ENCODE results near the gene CSTA. TPM values are rescaled to one million over a fixed set of nuclear protein-coding genes. Genes with fewer than 3 reads are reported as not detected.

Gene CSTA
- total RNA-seq, 2 experiments from 2014 or later = not detected

DNA sequence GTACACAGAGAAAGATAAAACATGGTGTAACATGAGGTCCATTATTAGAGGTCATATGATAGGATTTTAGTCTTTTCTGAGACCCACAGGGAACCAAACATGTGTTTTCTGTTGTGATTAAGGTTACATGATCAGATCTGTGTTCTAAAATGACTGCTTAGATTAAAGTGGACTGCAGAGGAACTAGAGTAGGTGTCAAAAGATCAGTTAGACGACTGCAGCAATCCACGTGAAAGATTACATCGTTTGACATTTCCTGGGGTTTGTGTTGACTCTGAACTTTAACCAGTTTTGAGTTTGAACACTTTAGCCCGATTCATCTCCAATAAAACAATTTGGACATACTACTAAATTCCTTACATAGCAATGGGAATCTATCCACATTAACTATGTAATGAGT is 52.9 kb downstream of the CSTA start:
- CTCF ChIA-PET = interaction anchor here (1.3 kb wide), 1 partner anchor 12 kb away, joined by 3 read pairs; no protein-coding TSS in a partner anchor
- H3K27ac Mint-ChIP-seq = peak overlapping the region; percentile 69
- H3K4me1 Mint-ChIP-seq = peaks cover 51% of the 10 kb centered on the region
- no peaks in the 10 kb centered on the region for H3K27me3 Mint-ChIP-seq
- DNase-seq (peak; percentile 30), ATAC-seq (peak; percentile 71)
- POLR2A ChIA-PET = no interaction called here
- intact Hi-C loops (cut with DNase I, micrococcal nuclease) = no loop called here
- H3K4me3 Mint-ChIP-seq = no peak overlapping the region
- peaks cover 49% of the 10 kb centered on the region for H3K36me3 Mint-ChIP-seq (ENCODE audit: low read depth)
- no peaks in the 10 kb centered on the region for H3K9me3 Mint-ChIP-seq (ENCODE audit: low read depth)

DNA sequence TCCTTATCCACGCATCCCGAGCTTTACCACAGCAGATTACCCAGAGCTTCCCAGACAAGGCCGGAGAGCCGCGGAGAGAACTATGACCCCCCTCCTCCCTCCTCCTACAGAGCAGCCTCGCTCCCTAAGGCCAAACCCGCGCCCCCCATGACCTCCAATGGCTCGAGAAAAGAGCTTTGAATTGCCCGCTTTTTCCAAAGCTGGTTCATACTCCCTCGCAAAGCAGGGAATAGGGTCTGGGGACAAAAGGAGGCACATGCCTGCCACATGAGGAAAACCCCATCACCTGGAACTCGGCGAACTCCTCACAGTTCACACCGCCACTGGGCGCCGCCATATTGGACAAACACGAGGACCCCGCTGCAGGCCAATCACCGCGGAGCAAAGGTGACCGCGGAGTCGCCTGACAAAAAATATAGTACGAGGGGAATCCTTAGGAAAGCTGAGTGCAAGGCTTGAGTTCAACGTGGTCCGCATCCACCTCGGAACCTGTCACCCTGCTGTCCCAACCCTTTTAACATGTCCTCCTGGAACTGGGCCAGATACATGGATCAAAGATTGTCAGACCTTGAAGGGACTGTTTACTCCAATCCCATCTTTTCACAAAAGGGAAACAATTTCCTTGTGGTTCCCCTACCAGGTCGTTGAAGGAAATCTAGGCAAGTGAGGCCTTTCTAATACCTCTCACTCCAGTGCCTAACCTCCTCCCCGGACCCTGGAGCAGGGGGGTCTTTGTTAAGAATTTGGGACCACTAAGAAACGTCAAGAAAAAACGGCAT is 58.0 kb downstream of the CSTA start, which contains the start of gene MIX23:
TSS of gene MIX23 (minus strand) at position 344 of the 779 bp plus-strand sequence. CDS start at position 337, 7 bp downstream.
- DNase-seq (peak; percentile 93), ATAC-seq (peak; percentile 55)
- no peaks in the 10 kb centered on the region for H3K27me3 Mint-ChIP-seq
- POLR2A ChIA-PET = interaction anchor here (0.5 to 2.9 kb wide), 4 partner anchors 15 to 501 kb away, joined by 3 to 19 read pairs (median 4); partner anchors contain the start of gene WDR5B
- intact Hi-C loops (cut with DNase I, micrococcal nuclease) = loop anchor here (1.0 to 10.0 kb wide), 10 partner anchors 282 to 1640 kb away; partner anchors contain the start of genes SLC49A4 (in 2 of the 2), GOLGB1 (in 1 of the 2), GTF2E1 (in 1 of the 2) and HACD2 (in 1 of the 2)
- H3K4me1 Mint-ChIP-seq = peaks cover 69% of the 10 kb centered on the region
- H3K27ac Mint-ChIP-seq = peak within 1 kb of the TSS; percentile 98
- no peaks in the 10 kb centered on the region for H3K9me3 Mint-ChIP-seq (ENCODE audit: low read depth)
- H3K36me3 Mint-ChIP-seq (ENCODE audit: low read depth) = peaks cover 36% of the 10 kb centered on the region
- CTCF ChIA-PET = interaction anchor here (0.6 to 3.8 kb wide), 10 partner anchors 8 to 837 kb away, joined by 3 to 29 read pairs (median 4); partner anchors contain the start of genes PARP14 and POLQ
- peak within 1 kb of the TSS; percentile 92 for H3K4me3 Mint-ChIP-seq

DNA sequence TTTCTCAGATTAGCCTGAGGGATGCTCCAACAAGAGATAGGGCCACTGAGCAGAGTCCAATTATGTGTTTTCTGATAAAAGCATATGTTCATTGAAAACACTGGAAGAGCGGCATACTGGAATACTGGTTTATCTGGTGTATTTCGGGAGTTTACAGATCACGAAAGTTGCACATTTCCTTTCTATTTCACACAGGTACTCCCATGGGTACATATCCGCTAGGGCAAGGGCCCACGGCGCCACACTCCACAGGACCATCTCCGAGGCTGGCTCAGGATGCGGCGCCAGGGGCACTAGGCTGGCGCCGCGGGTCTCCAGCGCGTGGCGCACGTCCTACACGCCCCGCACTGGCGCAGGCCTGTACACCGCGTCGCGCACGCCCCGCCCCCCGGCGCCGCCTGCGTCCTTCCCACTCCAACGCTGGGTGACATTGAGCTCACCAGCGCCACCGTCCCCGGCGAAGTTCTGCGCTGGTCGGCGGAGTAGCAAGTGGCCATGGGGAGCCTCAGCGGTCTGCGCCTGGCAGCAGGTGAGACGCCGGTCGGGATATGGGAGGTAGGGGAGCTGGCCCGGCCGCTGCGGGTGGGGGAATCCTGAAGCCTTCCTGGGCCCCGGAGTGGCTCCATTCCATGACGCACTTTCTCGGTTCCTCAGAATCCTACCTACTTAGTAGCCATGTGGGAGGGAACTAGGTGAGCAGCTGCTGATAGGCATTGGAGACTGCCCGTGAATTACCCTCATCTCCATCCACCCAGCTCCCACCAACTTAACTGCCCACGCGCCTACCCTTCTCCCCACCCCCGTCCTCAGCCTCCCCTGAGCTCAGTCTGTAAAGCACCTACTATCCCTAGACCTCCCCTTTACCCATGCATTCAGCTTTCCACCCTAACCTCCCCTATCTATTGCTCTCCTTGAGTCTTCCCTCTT is 59.0 kb downstream of the CSTA start, which contains the start of gene FAM162A:
TSS of gene FAM162A (plus strand) at position 412 of the 927 bp plus-strand sequence. CDS start at position 496, 84 bp downstream.
- ATAC-seq = peak; percentile 91
- Mint-ChIP-seq H3K27ac (peak within 1 kb of the TSS; percentile 98), H3K27me3 (no peaks in the 10 kb centered on the region), H3K9me3 (ENCODE audit: low read depth) (no peaks in the 10 kb centered on the region), H3K4me1 (peaks cover 66% of the 10 kb centered on the region), H3K36me3 (ENCODE audit: low read depth) (peaks cover 32% of the 10 kb centered on the region), H3K4me3 (peak within 1 kb of the TSS; percentile 92)
- CTCF ChIA-PET = interaction anchor here (0.6 to 3.8 kb wide), 25 partner anchors 9 to 838 kb away, joined by 3 to 29 read pairs (median 3); partner anchors contain the start of genes KPNA1, POLQ and WDR5B
- POLR2A ChIA-PET = interaction anchor here (0.5 to 2.9 kb wide), 9 partner anchors 9 to 1923 kb away, joined by 3 to 19 read pairs (median 3); partner anchors contain the start of genes KPNA1 and WDR5B
- DNase-seq = peak; percentile 97
- intact Hi-C loops (cut with DNase I, micrococcal nuclease) = loop anchor here (1.0 to 10.0 kb wide), 17 partner anchors 19 to 1641 kb away; partner anchors contain the start of genes SLC49A4 (in 2 of the 2), WDR5B (in 2 of the 2), DTX3L (in 1 of the 2) and EAF2 (in 1 of the 2)

DNA sequence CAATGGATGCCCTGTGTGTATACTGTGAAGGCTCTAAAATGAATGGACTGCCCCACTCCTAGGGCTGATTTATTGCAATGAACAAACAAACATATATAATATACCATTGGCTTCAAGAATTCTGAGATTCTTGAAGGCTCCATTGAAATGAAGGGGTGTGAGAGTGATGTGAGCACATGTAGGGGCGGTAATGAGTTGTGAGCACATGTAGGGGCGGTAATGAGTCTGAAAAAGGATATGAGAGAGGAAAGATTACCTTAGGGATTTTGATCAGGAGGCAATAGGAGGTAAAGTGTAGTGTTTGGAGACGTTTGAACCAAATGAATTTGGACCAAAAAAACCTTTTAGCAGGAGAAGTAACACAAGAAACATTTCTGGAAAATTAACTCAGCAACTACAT is 62.7 kb downstream of the CSTA start:
- Mint-ChIP-seq H3K36me3 (ENCODE audit: low read depth) (peaks cover 13% of the 10 kb centered on the region), H3K27me3 (no peaks in the 10 kb centered on the region), H3K4me1 (peaks cover 36% of the 10 kb centered on the region), H3K27ac (peak overlapping the region; percentile 5), H3K9me3 (ENCODE audit: low read depth) (no peaks in the 10 kb centered on the region), H3K4me3 (no peak overlapping the region)
- DNase-seq (no peak), ATAC-seq (no peak)
- intact Hi-C loops (cut with DNase I, micrococcal nuclease) = loop anchor here in 1 of 2 experiments (10.0 kb wide), 2 partner anchors 407 to 843 kb away; partner anchors contain the start of genes HSPBAP1, POLQ and SLC49A4
- ChIA-PET CTCF (no interaction called here), POLR2A (no interaction called here)

DNA sequence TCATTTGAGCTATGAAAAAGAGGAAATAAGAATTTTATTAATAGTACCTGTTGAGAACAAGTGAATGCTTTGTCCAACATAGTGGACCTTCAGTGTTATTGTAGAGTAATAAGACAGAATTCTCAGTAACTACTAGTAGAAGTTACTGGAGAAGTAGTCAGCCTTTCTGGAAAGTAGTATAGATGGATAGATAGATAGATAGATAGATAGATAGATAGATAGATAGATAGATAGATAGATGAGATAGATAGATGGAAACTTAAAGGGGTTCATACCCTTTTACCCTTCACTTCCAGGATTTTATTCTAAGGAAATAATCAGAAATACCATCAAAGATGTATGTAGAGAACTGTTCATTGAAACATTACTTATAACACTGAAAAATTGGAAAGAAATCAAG is 64.1 kb downstream of the CSTA start:
- Mint-ChIP-seq H3K27ac (no peak overlapping the region), H3K9me3 (ENCODE audit: low read depth) (no peaks in the 10 kb centered on the region), H3K36me3 (ENCODE audit: low read depth) (peaks cover 12% of the 10 kb centered on the region), H3K4me1 (peaks cover 36% of the 10 kb centered on the region), H3K4me3 (no peak overlapping the region), H3K27me3 (no peaks in the 10 kb centered on the region)
- no peak for ATAC-seq
- intact Hi-C loops (cut with DNase I, micrococcal nuclease) = loop anchor here in 1 of 2 experiments (10.0 kb wide), 2 partner anchors 406 to 844 kb away; partner anchors contain the start of genes HSPBAP1, POLQ and SLC49A4
- DNase-seq = no peak
- ChIA-PET POLR2A (no interaction called here), CTCF (interaction anchor here (0.7 to 1.9 kb wide), 4 partner anchors 19 to 290 kb away, joined by 3 to 5 read pairs (median 3); partner anchors contain the start of gene WDR5B)

DNA sequence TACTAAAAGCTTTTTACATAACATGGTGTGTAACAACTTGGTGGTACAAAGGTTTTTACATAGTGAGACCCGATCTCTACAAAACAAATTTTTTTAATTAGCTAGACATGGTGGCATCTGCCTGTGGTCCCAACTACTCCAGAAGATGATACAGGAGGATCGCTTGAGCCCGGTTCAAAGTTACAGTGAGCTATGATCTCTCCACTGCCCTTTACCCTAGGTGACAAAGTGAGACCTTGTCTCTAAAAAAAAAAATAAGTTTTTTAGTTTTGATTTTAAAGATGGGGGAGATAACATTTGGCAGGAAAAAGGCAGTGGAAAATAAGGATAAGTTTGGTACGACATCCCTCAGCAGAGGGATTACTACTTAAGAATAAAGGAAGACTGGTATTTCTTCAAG is 64.8 kb downstream of the CSTA start:
- ATAC-seq (no peak), DNase-seq (no peak)
- CTCF ChIA-PET = interaction anchor here (1.2 to 1.9 kb wide), 3 partner anchors 18 to 289 kb away, joined by 3 to 5 read pairs (median 3); partner anchors contain the start of gene WDR5B
- Mint-ChIP-seq H3K27me3 (no peaks in the 10 kb centered on the region), H3K9me3 (ENCODE audit: low read depth) (no peaks in the 10 kb centered on the region), H3K4me1 (peaks cover 33% of the 10 kb centered on the region), H3K36me3 (ENCODE audit: low read depth) (peaks cover 14% of the 10 kb centered on the region), H3K4me3 (no peak overlapping the region), H3K27ac (no peak overlapping the region)
- POLR2A ChIA-PET = no interaction called here
- intact Hi-C loops (cut with DNase I, micrococcal nuclease) = loop anchor here (5.0 to 10.0 kb wide), 3 partner anchors 142 to 845 kb away; partner anchors contain the start of genes HSPBAP1 (in 1 of the 2), POLQ (in 1 of the 2) and SLC49A4 (in 1 of the 2)

DNA sequence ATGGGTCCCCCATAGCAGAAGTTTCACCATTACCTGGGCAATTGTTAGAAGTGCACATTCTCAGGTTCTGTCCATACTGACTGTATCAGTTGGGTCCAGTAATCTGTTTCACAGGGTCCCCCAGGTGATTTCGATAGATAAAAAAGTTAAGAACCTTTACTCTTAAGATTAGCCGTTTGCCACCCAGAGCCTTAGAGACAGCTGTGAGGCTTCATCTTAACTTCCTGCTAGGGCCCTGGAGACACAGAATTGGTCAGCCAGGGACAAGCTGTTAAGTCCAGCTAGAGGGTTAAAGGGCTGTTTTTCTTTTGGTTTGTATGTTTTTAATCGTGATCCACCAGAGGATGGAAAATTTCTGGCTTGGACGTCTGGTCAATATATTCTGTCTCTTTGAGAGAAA is 65.6 kb downstream of the CSTA start:
- intact Hi-C loops (cut with DNase I, micrococcal nuclease) = loop anchor here in 1 of 2 experiments (5.0 kb wide), 1 partner anchor 142 kb away; no protein-coding TSS in a partner anchor
- peaks cover 37% of the 10 kb centered on the region for H3K4me1 Mint-ChIP-seq
- H3K27me3 Mint-ChIP-seq = no peaks in the 10 kb centered on the region
- H3K9me3 Mint-ChIP-seq (ENCODE audit: low read depth) = no peaks in the 10 kb centered on the region
- no peak overlapping the region for H3K27ac Mint-ChIP-seq
- peaks cover 16% of the 10 kb centered on the region for H3K36me3 Mint-ChIP-seq (ENCODE audit: low read depth)
- POLR2A ChIA-PET = no interaction called here
- DNase-seq = no peak
- CTCF ChIA-PET = interaction anchor here (1.1 to 1.5 kb wide), 2 partner anchors 8 to 26 kb away, joined by 3 to 4 read pairs; partner anchors contain the start of gene MIX23
- H3K4me3 Mint-ChIP-seq = no peak overlapping the region
- ATAC-seq = no peak

Other genes starting within 250 kb of the CSTA start
- under 1 TPM; 0.05 TPM for gene CASR, start 141.6 kb upstream of the CSTA start, total RNA-seq
- gene MIX23, start 58.0 kb downstream of the CSTA start, total RNA-seq = 100 to 1,000 TPM; 148 to 250 TPM
- gene FAM162A, start 58.9 kb downstream of the CSTA start, total RNA-seq = 100 to 1,000 TPM; 163 to 181 TPM
- gene WDR5B, start 90.8 kb downstream of the CSTA start, total RNA-seq = 1 to 10 TPM; 2.6 to 2.8 TPM
- gene KPNA1, start 189.7 kb downstream of the CSTA start, total RNA-seq = 10 to 100 TPM; 37.5 to 42.6 TPM
- 10 to 100 TPM; 39.9 to 46.0 TPM for gene PARP9, start 239.1 kb downstream of the CSTA start, total RNA-seq
- 10 to 100 TPM; 42.0 to 52.0 TPM for gene DTX3L, start 239.1 kb downstream of the CSTA start, total RNA-seq